ENCODE data around the gene NIPAL3.

Gene NIPAL3

GRCh38 chr1:24451746-24452145 is 36.1 kb downstream of the NIPAL3 start:
- no peaks in the 10 kb centered on the region for H3K27me3 ChIP-seq (ENCODE audit: low read length)
- H4K20me1 ChIP-seq (ENCODE audit: low read depth, low read length) = no peaks in the 10 kb centered on the region
- no peaks in the 10 kb centered on the region for H3F3A ChIP-seq (ENCODE audit: insufficient read depth)
- H3K9me3 ChIP-seq (ENCODE audit: insufficient read depth, low read length) = no peaks in the 10 kb centered on the region
- no peak overlapping the region for H2AFZ ChIP-seq (ENCODE audit: low read depth, low read length, severe bottlenecking)
- no peak overlapping the region for H3K4me2 ChIP-seq (ENCODE audit: low read depth, low read length, poor library complexity, severe bottlenecking)
- no peak overlapping the region for H3K4me3 ChIP-seq (ENCODE audit: insufficient read depth, low read length, poor library complexity, severe bottlenecking)
- no peak overlapping the region for H3K9ac ChIP-seq (ENCODE audit: low read length)
- H3K27ac ChIP-seq (ENCODE audit: low read depth, low read length) = no peak overlapping the region
- H3K36me3 ChIP-seq (ENCODE audit: low read length) = no peaks in the 10 kb centered on the region
- no peaks in the 10 kb centered on the region for H3K9me2 ChIP-seq (replicated peaks; ENCODE audit: insufficient read depth, low read length)
- no peaks in the 10 kb centered on the region for H3K79me2 ChIP-seq (ENCODE audit: insufficient read depth, low read length)
- TF ChIP-seq CTCF (IDR thresholded peaks at IDR 0.05; ENCODE audit: insufficient read depth, low read length, poor library complexity, severe bottlenecking) (no peak), EZH2phosphoT487 (conservative IDR thresholded peaks at IDR 0.05; ENCODE audit: low read length) (no peak)

GRCh38 chr1:24452922-24453485 is 37.4 kb downstream of the NIPAL3 start:
- H3K79me2 ChIP-seq (ENCODE audit: insufficient read depth, low read length) = no peaks in the 10 kb centered on the region
- no peak overlapping the region for H2AFZ ChIP-seq (ENCODE audit: low read depth, low read length, severe bottlenecking)
- no peaks in the 10 kb centered on the region for H3K9me2 ChIP-seq (replicated peaks; ENCODE audit: insufficient read depth, low read length)
- TF ChIP-seq EZH2phosphoT487 (conservative IDR thresholded peaks at IDR 0.05; ENCODE audit: low read length) (no peak), CTCF (IDR thresholded peaks at IDR 0.05; ENCODE audit: insufficient read depth, low read length, poor library complexity, severe bottlenecking) (no peak)
- no peak overlapping the region for H3K4me2 ChIP-seq (ENCODE audit: low read depth, low read length, poor library complexity, severe bottlenecking)
- H3K9me3 ChIP-seq (ENCODE audit: insufficient read depth, low read length) = no peaks in the 10 kb centered on the region
- H3K36me3 ChIP-seq (ENCODE audit: low read length) = no peaks in the 10 kb centered on the region
- H3K27ac ChIP-seq (ENCODE audit: low read depth, low read length) = no peak overlapping the region
- no peaks in the 10 kb centered on the region for H4K20me1 ChIP-seq (ENCODE audit: low read depth, low read length)
- H3F3A ChIP-seq (ENCODE audit: insufficient read depth) = no peaks in the 10 kb centered on the region
- H3K4me3 ChIP-seq (ENCODE audit: insufficient read depth, low read length, poor library complexity, severe bottlenecking) = no peak overlapping the region
- H3K9ac ChIP-seq (ENCODE audit: low read length) = no peak overlapping the region
- no peaks in the 10 kb centered on the region for H3K27me3 ChIP-seq (ENCODE audit: low read length)

- Histone ChIP-seq H3K9ac (ENCODE audit: low read length) (no peak overlapping the region), H4K20me1 (ENCODE audit: low read depth, low read length) (no peaks in the 10 kb centered on the region), H3K4me2 (ENCODE audit: low read depth, low read length, poor library complexity, severe bottlenecking) (no peak overlapping the region), H3K9me2 (replicated peaks; ENCODE audit: insufficient read depth, low read length) (no peaks in the 10 kb centered on the region), H3K36me3 (ENCODE audit: low read length) (peaks cover 2% of the 10 kb centered on the region; the same call in 1 of the 2 replicates), H3K4me3 (ENCODE audit: insufficient read depth, low read length, poor library complexity, severe bottlenecking) (no peak overlapping the region), H3F3A (ENCODE audit: insufficient read depth) (no peaks in the 10 kb centered on the region), H3K27ac (ENCODE audit: low read depth, low read length) (no peak overlapping the region), H3K27me3 (ENCODE audit: low read length) (no peaks in the 10 kb centered on the region), H3K9me3 (ENCODE audit: insufficient read depth, low read length) (no peaks in the 10 kb centered on the region), H2AFZ (ENCODE audit: low read depth, low read length, severe bottlenecking) (no peak overlapping the region), H3K79me2 (ENCODE audit: insufficient read depth, low read length) (no peaks in the 10 kb centered on the region)
- TF ChIP-seq CTCF (IDR thresholded peaks at IDR 0.05; ENCODE audit: insufficient read depth, low read length, poor library complexity, severe bottlenecking) (no peak), EZH2phosphoT487 (conservative IDR thresholded peaks at IDR 0.05; ENCODE audit: low read length) (no peak)
These were observed 39.1 kb downstream of the NIPAL3 start for GRCh38 chr1:24454673-24455072.

Data from SU-DHL-6 (cell line).